GM12878 (cell line): ENCODE results near the gene TXNL4A. TPM values are rescaled to one million over a fixed set of nuclear protein-coding genes. Genes with fewer than 3 reads are reported as not detected.

Experiments
- ATAC-seq: fragments of 200-7000 bp; cut with Tn5 transposase; 3 replicates; pipeline ENCODE4 v1.9.1; 2020; ENCODE audit warnings: mild to moderate bottlenecking, moderate library complexity
- BruUV-seq: library from RNA; stranded (reverse); fragments of 400-500 nt; replicated peaks from 2 replicates; lab custom pipeline; 2021; lab: Mats Ljungman, UMichigan
- CTCF ChIA-PET: fragments of 300-600 bp; sonication (Branson Sonifier 250); formaldehyde crosslinking; extraction: SDS; loops from one replicate; lab custom pipeline; 2021; ENCODE audit warnings: inconsistent platforms; lab: Yijun Ruan, JAX
- POLR2A ChIA-PET: fragments of 350-600 bp; formaldehyde crosslinking; extraction: SDS; loops from one replicate; lab custom pipeline; 2021; ENCODE audit warnings: inconsistent platforms; lab: Charles Lee
- RAD21 ChIA-PET: fragments of 300-600 bp; sonication (Branson Sonifier 250); formaldehyde crosslinking; loops from one replicate; lab custom pipeline; 2023; ENCODE audit warnings: antibody characterized with exemption; ENCODE audit not compliant: unreplicated experiment; lab: Charles Lee
- SMC1A ChIA-PET: fragments of 300-600 bp; sonication (Branson Sonifier 250); formaldehyde crosslinking; loops from one replicate; lab custom pipeline; 2023; ENCODE audit not compliant: unreplicated experiment, uncharacterized antibody; lab: Charles Lee
- DNase-seq: peaks from one replicate; pipeline ENCODE4 v3.0.0-alpha.2; 2011; ENCODE audit warnings: low read depth, low spot score
- FAIRE-seq: peaks from 3 replicates; lab custom pipeline; 2011; peaks lifted over from hg19 to GRCh38; lab: Jason Lieb, UNC
- H2AFZ ChIP-seq: 2 replicates; pipeline ENCODE4 v1.6.0; 2011; ENCODE audit warnings: low read depth, low read length, control low read depth; ENCODE audit not compliant: control insufficient read depth
- H3K27ac ChIP-seq: 2 replicates; pipeline ENCODE4 v1.5.1; 2011; ENCODE audit warnings: control low read depth; ENCODE audit not compliant: control insufficient read depth, insufficient read depth
- H3K27me3 ChIP-seq, 2 experiments: replicated peaks in 1 of 2; 2 replicates each; pipeline versions ENCODE4 v1.6.0 to v1.6.1; 2011; ENCODE audit warnings: low read length in 1 of 2; ENCODE audit not compliant: control insufficient read depth in 2 of 2, insufficient read depth in 2 of 2
- H3K36me3 ChIP-seq, 2 experiments: 2 replicates each; pipeline ENCODE4 v1.5.1; 2011; ENCODE audit warnings: low read length in 1 of 2; ENCODE audit not compliant: control insufficient read depth in 2 of 2, insufficient read depth in 2 of 2
- H3K4me1 ChIP-seq: 2 replicates; pipeline ENCODE4 v1.6.1; 2011; ENCODE audit warnings: mild to moderate bottlenecking, low read length, moderate library complexity, mixed read lengths; ENCODE audit not compliant: control insufficient read depth, insufficient read depth
- H3K4me2 ChIP-seq: 2 replicates; pipeline ENCODE4 v1.6.0; 2011; ENCODE audit warnings: control low read depth; ENCODE audit not compliant: control insufficient read depth, insufficient read depth
- H3K4me3 ChIP-seq: fragments of 200-600 bp; sonication (generic); 2 replicates; pipeline ENCODE4 v1.5.1; 2016
- H3K79me2 ChIP-seq: 2 replicates; pipeline ENCODE4 v1.6.0; 2011; ENCODE audit warnings: low read length; ENCODE audit not compliant: control insufficient read depth, insufficient read depth
- H3K9ac ChIP-seq: 2 replicates; pipeline ENCODE4 v1.8.0; 2011; ENCODE audit warnings: low read length, control low read depth, mixed read lengths; ENCODE audit not compliant: control insufficient read depth, insufficient read depth
- H3K9me3 ChIP-seq: replicated peaks from 3 replicates; pipeline ENCODE4 v1.5.1; 2011; ENCODE audit warnings: mild to moderate bottlenecking, low read length; ENCODE audit not compliant: control insufficient read depth, insufficient read depth
- H4K20me1 ChIP-seq: 2 replicates; pipeline ENCODE4 v1.6.0; 2011; ENCODE audit not compliant: control insufficient read depth, insufficient read depth
- CREM ChIP-seq: IDR thresholded peaks from 2 replicates; pipeline ENCODE4 v1.6.1; 2014; ENCODE audit warnings: antibody characterized with exemption, low read depth
- DPF2 ChIP-seq: fragments of 450-650 bp; IDR thresholded peaks from 2 replicates; pipeline ENCODE4 v1.6.1; 2017; ENCODE audit warnings: mild to moderate bottlenecking
- FOS ChIP-seq: IDR thresholded peaks from 3 replicates; pipeline ENCODE4 v1.6.1; 2011; ENCODE audit warnings: borderline replicate concordance; ENCODE audit not compliant: insufficient read length; ENCODE audit errors: extremely low read depth
- IKZF1 ChIP-seq: fragments of 450-650 bp; conservative IDR thresholded peaks from 2 replicates; pipeline ENCODE4 v1.6.1; 2017; ENCODE audit warnings: antibody characterized with exemption, mild to moderate bottlenecking
- IRF4 ChIP-seq: IDR thresholded peaks from 2 replicates; pipeline ENCODE4 v1.6.1; 2011; ENCODE audit warnings: low read depth, low read length
- MYB ChIP-seq: fragments of 150-350 bp; IDR thresholded peaks from 2 replicates; pipeline ENCODE4 v1.6.1; 2014; ENCODE audit warnings: mild to moderate bottlenecking, low read depth, low read length, borderline replicate concordance
- NFXL1 ChIP-seq: fragments of 450-650 bp; IDR thresholded peaks from 2 replicates; pipeline ENCODE4 v1.6.1; 2017; ENCODE audit warnings: antibody characterized with exemption, mild to moderate bottlenecking, borderline replicate concordance
- NR2C2 ChIP-seq: IDR thresholded peaks from 2 replicates; pipeline ENCODE4 v1.6.1; 2011; ENCODE audit warnings: borderline replicate concordance, low read depth; ENCODE audit not compliant: control insufficient read depth, insufficient read length
- PAX5 ChIP-seq: IDR thresholded peaks from 2 replicates; pipeline ENCODE4 v1.6.1; 2011; ENCODE audit warnings: low read depth, low read length, borderline replicate concordance
- RB1 ChIP-seq: fragments of 450-650 bp; formaldehyde crosslinking; IDR thresholded peaks from 2 replicates; pipeline ENCODE4 v1.6.1; 2017; ENCODE audit warnings: mild to moderate bottlenecking, borderline replicate concordance
- RCOR1 ChIP-seq: conservative IDR thresholded peaks from 2 replicates; pipeline ENCODE4 v1.6.1; 2012; ENCODE audit warnings: low read depth, low read length, improper control_type of control experiment
- RELA ChIP-seq: fragments of 450-650 bp; IDR thresholded peaks from 2 replicates; pipeline ENCODE4 v1.8.0; 2014; ENCODE audit warnings: borderline replicate concordance; ENCODE audit not compliant: partially characterized antibody
- STAT1 ChIP-seq: fragments of 450-650 bp; conservative IDR thresholded peaks from 2 replicates; pipeline ENCODE4 v1.6.1; 2014; ENCODE audit warnings: antibody characterized with exemption, mild to moderate bottlenecking
- STAT3 ChIP-seq: IDR thresholded peaks from 2 replicates; pipeline ENCODE4 v1.6.1; 2011; ENCODE audit warnings: low read depth, low read length, improper control_type of control experiment
- ZNF274 ChIP-seq: IDR thresholded peaks from one replicate; pipeline ENCODE4 v1.8.0; 2011; ENCODE audit not compliant: insufficient read length, insufficient read depth
- WGBS: methylation state at CpG from one replicate; pipeline ENCODE4 v1.1.6; 2016; ENCODE audit warnings: low lambda C conversion rate; ENCODE audit not compliant: insufficient replicate concordance, insufficient coverage; ENCODE audit errors: missing lambda C conversion rate; 5-methylcytosine and 5-hydroxymethylcytosine counted together
- in situ Hi-C: fragments of 300-500 bp; cut with MboI; formaldehyde crosslinking; loops from 9 replicates; pipeline ENCODE4 v1.14.3; 2018; ENCODE audit warnings: mixed read lengths
- intact Hi-C: fragments of 100-400 bp; cut with micrococcal nuclease; formaldehyde crosslinking; loops from one replicate; pipeline ENCODE4 v1.14.2; 2022; ENCODE audit not compliant: unreplicated experiment
- polyA plus RNA-seq, 11 experiments: library from polyadenylated mRNA; depleted of rRNA in 4 of 11; unstranded in 6 of 11; stranded (reverse) in 5 of 11; fragments of >200 nt; fragmentation: Nextera tagmentation in 4 of 11; fragmentation: Illumina TruSeq in 1 of 11; extraction: Ambion mirVana in 4 of 11; extraction: Trizol in 1 of 11; gene quantifications; 1 replicate in 1 of 11; 2 replicates in 10 of 11; pipeline versions ENCODE4 v1.2.1 to v1.2.3, GENCODE V29; 2011 to 2016; ENCODE audit warnings: inconsistent platforms in 2 of 11, missing spikeins in 2 of 11, low read depth in 1 of 11
- total RNA-seq, 4 experiments: library from RNA; depleted of rRNA in 3 of 4; stranded (reverse); fragments of >200 nt in 3 of 4; fragmentation: Illumina TruSeq in 1 of 4; extraction: Trizol in 1 of 4; gene quantifications; 2 replicates each; pipeline versions ENCODE4 v1.2.1 to v1.2.3, GENCODE V29; 2013 to 2021
- TF ChIP-seq, protein P1 (sequence below): IDR thresholded peaks from 2 replicates; pipeline ENCODE4 v1.6.1; 2011; ENCODE audit warnings: mild to moderate bottlenecking, low read depth, low read length, moderate library complexity; ENCODE audit not compliant: insufficient replicate concordance

TXNL4A gene
- total and polyA plus RNA-seq, 10 of the 15 experiments (the other 5 are each of a cell fraction or from before 2014, with no cell fraction given): 38.4 to 329 (median 128) TPM

DNA sequence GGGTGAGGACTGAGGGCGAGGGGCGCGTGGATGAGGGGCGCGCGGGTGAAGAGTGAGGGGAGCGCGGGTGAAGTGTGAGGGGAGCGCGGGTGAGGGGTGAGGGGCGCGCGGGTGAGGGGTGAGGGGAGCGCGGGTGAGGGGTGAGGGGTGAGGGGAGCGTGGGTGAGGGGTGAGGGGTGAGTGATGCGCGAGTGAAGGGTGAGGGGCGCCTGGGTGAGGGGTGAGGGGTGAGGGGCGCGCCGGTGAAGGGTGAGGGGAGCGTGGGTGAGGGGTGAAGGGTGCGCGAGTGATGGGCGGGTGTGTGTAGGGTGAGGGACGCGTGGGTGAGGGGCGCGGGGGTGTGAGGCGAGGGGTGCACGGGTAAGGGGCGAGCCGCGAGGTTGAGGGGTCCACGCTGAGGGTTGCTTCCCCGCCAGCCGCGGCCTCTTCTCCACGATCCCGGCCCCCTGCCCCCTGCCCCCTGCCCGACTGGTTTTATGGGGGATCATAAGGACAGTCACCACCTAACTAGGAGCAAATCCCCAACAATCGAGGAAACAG is 35.8 kb downstream of the TXNL4A start:
- SMC1A ChIA-PET: interaction anchor here (1.2 kb wide), 1 partner anchor 34 kb away, joined by 3 read pairs; no protein-coding TSS in a partner anchor
- in situ Hi-C loops: loop anchor here (10.0 kb wide), 1 partner anchor 558 kb away; the partner anchor contains the start of gene NFATC1
- H3K79me2 ChIP-seq: peaks cover 29% of the 10 kb centered on the region
- ATAC-seq (no peak), FAIRE-seq (no peak)
- peak overlapping the region; percentile 84; the same call in 1 of the 2 replicates for H3K4me3 ChIP-seq
- TF ChIP-seq IKZF1: no peak
- no peak for TF ChIP-seq NR2C2
- no peak for TF ChIP-seq FOS
- no peak for TF ChIP-seq RB1
- TF ChIP-seq STAT1: no peak
- TF ChIP-seq MYB: no peak
- no peak for TF ChIP-seq CREM
- no peak for TF ChIP-seq PAX5
- TF ChIP-seq RCOR1: no peak
- TF ChIP-seq IRF4: no peak
- TF ChIP-seq NFXL1: no peak
- TF ChIP-seq RELA: no peak
- TF ChIP-seq STAT3: no peak
- TF ChIP-seq ZNF274: no peak
- TF ChIP-seq, protein P1, sequence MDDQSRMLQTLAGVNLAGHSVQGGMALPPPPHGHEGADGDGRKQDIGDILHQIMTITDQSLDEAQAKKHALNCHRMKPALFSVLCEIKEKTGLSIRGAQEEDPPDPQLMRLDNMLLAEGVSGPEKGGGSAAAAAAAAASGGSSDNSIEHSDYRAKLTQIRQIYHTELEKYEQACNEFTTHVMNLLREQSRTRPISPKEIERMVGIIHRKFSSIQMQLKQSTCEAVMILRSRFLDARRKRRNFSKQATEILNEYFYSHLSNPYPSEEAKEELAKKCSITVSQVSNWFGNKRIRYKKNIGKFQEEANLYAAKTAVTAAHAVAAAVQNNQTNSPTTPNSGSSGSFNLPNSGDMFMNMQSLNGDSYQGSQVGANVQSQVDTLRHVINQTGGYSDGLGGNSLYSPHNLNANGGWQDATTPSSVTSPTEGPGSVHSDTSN: no peak
- no peak for TF ChIP-seq DPF2
- TF ChIP-seq, all 136 proteins: peak for 0
- Histone ChIP-seq H3K9ac (no peak overlapping the region; the same call in 1 of the 2 replicates), H3K9me3 (no peaks in the 10 kb centered on the region), H3K27me3 (no peaks in the 10 kb centered on the region), H2AFZ (peak overlapping the region; percentile 72; the same call in 1 of the 2 replicates), H3K4me2 (peak overlapping the region; percentile 90), H3K4me1 (peaks cover 11% of the 10 kb centered on the region), H4K20me1 (no peaks in the 10 kb centered on the region), H3K27ac (no peak overlapping the region), H3K36me3 (no peaks in the 10 kb centered on the region)
- DNase-seq: no peak
- RAD21 ChIA-PET: no interaction called here
- 37% methylated on average over 10 of the region's 43 CpGs for WGBS
- no TSS peak for BruUV-seq
- intact Hi-C loops: loop anchor here (5.0 kb wide), 1 partner anchor 35 kb away; the partner anchor contains the start of gene TXNL4A
- CTCF ChIA-PET: interaction anchor here (1.3 kb wide), 1 partner anchor 37 kb away, joined by 3 read pairs; no protein-coding TSS in a partner anchor
- POLR2A ChIA-PET: interaction anchor here (1.1 to 1.4 kb wide), 3 partner anchors 9 to 81 kb away, joined by 3 to 8 read pairs (median 5); partner anchors contain the start of gene RBFA
